Uterus (tissue), 4 donors: ENCODE measurements around the gene TTC9C. TPM values are rescaled to one million over a fixed set of nuclear protein-coding genes. Genes with fewer than 3 reads are reported as not detected.
"Not testable (repeated sequence)": the region's sequence is repeated elsewhere in the genome, so short reads cannot be mapped to it uniquely, and the experiment has no call there.

Experiments
- DNase-seq, 2 donors: peaks; one replicate each; pipeline ENCODE4 v3.0.0-alpha.2; 2019 to 2020
- H3K27ac ChIP-seq, 2 donors: fragments of 200-600 bp; sonication (generic); 1 replicate in 1 of 2; 2 replicates in 1 of 2; pipeline ENCODE4 v1.5.1; 2016 to 2018
- H3K27me3 ChIP-seq, 2 donors: fragments of 200-600 bp; sonication (generic); one replicate each; pipeline ENCODE4 v1.5.1; 2018 to 2019; ENCODE audit warnings: control low read depth in 1 of 2
- H3K36me3 ChIP-seq, 2 donors: fragments of 200-600 bp; sonication (generic); one replicate each; pipeline ENCODE4 v1.5.1; 2019; ENCODE audit warnings: control low read depth in 1 of 2
- H3K4me1 ChIP-seq, 2 donors: fragments of 200-600 bp; sonication (generic); one replicate each; pipeline ENCODE4 v1.5.1; 2018 to 2019; ENCODE audit warnings: control low read depth in 1 of 2
- H3K4me3 ChIP-seq, 2 donors: fragments of 200-600 bp; sonication (generic); 1 replicate in 1 of 2; 2 replicates in 1 of 2; pipeline ENCODE4 v1.5.1; 2018 to 2019; ENCODE audit warnings: mild to moderate bottlenecking in 1 of 2
- H3K9me3 ChIP-seq, 2 donors: fragments of 200-600 bp; sonication (generic); one replicate each; pipeline ENCODE4 v1.5.1; 2019; ENCODE audit warnings: control low read depth in 1 of 2
- CTCF ChIP-seq, 4 experiments: fragments of 200-600 bp in 2 of 4; fragments of 450-650 bp in 2 of 4; sonication (generic) in 2 of 4; IDR thresholded peaks; one replicate each; pipeline ENCODE4 v1.5.1; 2016 to 2019; ENCODE audit warnings: antibody characterized with exemption in 4 of 4, mild to moderate bottlenecking in 2 of 4, moderate library complexity in 1 of 4
- POLR2A ChIP-seq, 2 donors: fragments of 450-650 bp; IDR thresholded peaks; one replicate each; pipeline ENCODE4 v1.6.1; 2016; ENCODE audit warnings: antibody characterized with exemption in 2 of 2, mild to moderate bottlenecking in 1 of 2, moderate library complexity in 1 of 2
- intact Hi-C: fragments of 100-400 bp; cut with DNase I; formaldehyde crosslinking; loops from one replicate; pipeline ENCODE4 v1.15.1; 2023; ENCODE audit warnings: low total_unique reads
- total RNA-seq, 4 donors: library from RNA; depleted of rRNA in 3 of 4; stranded (reverse); fragments of >200 nt in 3 of 4; gene quantifications; one replicate each; pipeline versions ENCODE4 v1.1.0 to v1.2.4, GENCODE V29; 2014 to 2023
- donor health status: DM: yes; HTN: yes; CAD: no.

TTC9C gene
- total RNA-seq, 4 donors from 2014 or later: 1.3 to 32.4 (median 16.3) TPM

GRCh38 chr11:62726156-62726914 is 2.0 kb upstream of the TTC9C start:
- H3K9me3 ChIP-seq: no peaks in the 10 kb centered on the region
- H3K4me1 ChIP-seq: peaks cover 12 to 13% of the 10 kb centered on the region in 2 donors
- H3K4me3 ChIP-seq: peak overlapping the region; percentile 51 to 74
- no peaks in the 10 kb centered on the region for H3K36me3 ChIP-seq
- no peaks in the 10 kb centered on the region for H3K27me3 ChIP-seq
- DNase-seq: peak in 1 of 2 donors; percentile 40
- peak overlapping the region; percentile 87 to 92 for H3K27ac ChIP-seq
- intact Hi-C loops: no loop called here
- TF ChIP-seq CTCF (IDR thresholded peaks at IDR 0.05): no peak
- TF ChIP-seq POLR2A (IDR thresholded peaks at IDR 0.05): no peak

- no peak for DNase-seq
- peak overlapping the region; percentile 87 to 92 for H3K27ac ChIP-seq
- TF ChIP-seq POLR2A (IDR thresholded peaks at IDR 0.05): no peak
- no peak for TF ChIP-seq CTCF (IDR thresholded peaks at IDR 0.05)
- H3K9me3 ChIP-seq: no peaks in the 10 kb centered on the region
- peak overlapping the region; percentile 51 to 74 for H3K4me3 ChIP-seq
- no peaks in the 10 kb centered on the region for H3K27me3 ChIP-seq
- intact Hi-C loops: no loop called here
- peaks cover 12 to 13% of the 10 kb centered on the region in 2 donors for H3K4me1 ChIP-seq
- no peaks in the 10 kb centered on the region for H3K36me3 ChIP-seq
Observed at GRCh38 chr11:62726915-62727164, 1.4 kb upstream of the TTC9C start.

- H3K36me3 ChIP-seq: no peaks in the 10 kb centered on the region
- H3K4me1 ChIP-seq: peaks cover 12 to 13% of the 10 kb centered on the region in 2 donors
- intact Hi-C loops: no loop called here
- H3K27ac ChIP-seq: peak within 1 kb of the TSS; percentile 87 to 92
- H3K4me3 ChIP-seq: peak within 1 kb of the TSS; percentile 51 to 74
- DNase-seq: peak; percentile 98 to 99
- no peaks in the 10 kb centered on the region for H3K27me3 ChIP-seq
- no peaks in the 10 kb centered on the region for H3K9me3 ChIP-seq
- TF ChIP-seq POLR2A (IDR thresholded peaks at IDR 0.05): peak; percentile 80 to 97
- TF ChIP-seq CTCF (IDR thresholded peaks at IDR 0.05): peak in 1 of 4 experiments; percentile 20
Observed at GRCh38 chr11:62727165-62727871, 968 bp upstream of the TTC9C start, which contains the start of gene HNRNPUL2. Gene HNRNPUL2, minus strand, starts transcription at chr11:62727457. Its CDS starts 301 bp downstream, at chr11:62727156.

GRCh38 chr11:62727872-62728170 is 465 bp upstream of the TTC9C start:
- Histone ChIP-seq H3K27me3 (no peaks in the 10 kb centered on the region), H3K4me1 (peaks cover 12 to 13% of the 10 kb centered on the region in 2 donors)
- TF ChIP-seq POLR2A (IDR thresholded peaks at IDR 0.05) (no peak), CTCF (IDR thresholded peaks at IDR 0.05) (no peak)

GRCh38 chr11:62730076-62730475 is 1.8 kb downstream of the TTC9C start:
- H3K27me3 ChIP-seq, DNase-seq, H3K9me3 ChIP-seq, intact Hi-C loops, H3K27ac ChIP-seq, H3K4me3 ChIP-seq, H3K36me3 ChIP-seq: not testable (repeated sequence)
- peaks cover 10 to 13% of the 10 kb centered on the region in 2 donors for H3K4me1 ChIP-seq

More at GRCh38 chr11:62727872-62728170, 465 bp upstream of the TTC9C start:
- Histone ChIP-seq H3K36me3 (no peaks in the 10 kb centered on the region), H3K27ac (peak overlapping the region; percentile 87 to 92), H3K9me3 (no peaks in the 10 kb centered on the region), H3K4me3 (peak overlapping the region; percentile 51 to 74)
- peak; percentile 81 to 94 for DNase-seq
- intact Hi-C loops: no loop called here
